Neuron (in vitro differentiated cells): ENCODE measurements around the gene GRIK5.

Source experiments
- H2AFZ ChIP-seq: one replicate; pipeline ENCODE4 v1.6.1; 2013; ENCODE audit warnings: low read depth, mild to moderate bottlenecking, inconsistent platforms, low read length, moderate library complexity
- H3K27me3 ChIP-seq: one replicate; pipeline ENCODE4 v1.6.1; 2013; ENCODE audit warnings: low read length; ENCODE audit not compliant: insufficient read depth
- H3K36me3 ChIP-seq: one replicate; pipeline ENCODE4 v1.6.1; 2013; ENCODE audit warnings: low read length; ENCODE audit not compliant: insufficient read depth
- H3K4me1 ChIP-seq: one replicate; pipeline ENCODE4 v1.6.1; 2013; ENCODE audit warnings: low read length; ENCODE audit not compliant: insufficient read depth
- H3K4me3 ChIP-seq: 2 replicates; pipeline ENCODE4 v1.5.1; 2013; ENCODE audit warnings: mild to moderate bottlenecking, low read length, moderate library complexity
- H3K9me3 ChIP-seq: one replicate; pipeline ENCODE4 v1.6.1; 2013; ENCODE audit warnings: low read length

The GRIK5 gene

GRCh38 chr19:42078538-42079275 is 8.7 kb upstream of the GRIK5 start:
- no peaks in the 10 kb centered on the region for H3K27me3 ChIP-seq
- H3K4me1 ChIP-seq = peaks cover 23% of the 10 kb centered on the region
- no peaks in the 10 kb centered on the region for H3K9me3 ChIP-seq
- H3K4me3 ChIP-seq = no peak overlapping the region
- no peak overlapping the region for H2AFZ ChIP-seq
- peaks cover 38% of the 10 kb centered on the region for H3K36me3 ChIP-seq

GRCh38 chr19:42078058-42078457 is 8.1 kb upstream of the GRIK5 start:
- Histone ChIP-seq H3K36me3 (peaks cover 38% of the 10 kb centered on the region), H3K9me3 (no peaks in the 10 kb centered on the region), H3K4me3 (peak overlapping the region; percentile 90), H3K27me3 (no peaks in the 10 kb centered on the region), H2AFZ (no peak overlapping the region), H3K4me1 (peaks cover 23% of the 10 kb centered on the region)

- Histone ChIP-seq H3K27me3 (no peaks in the 10 kb centered on the region), H3K4me1 (peaks cover 23% of the 10 kb centered on the region), H2AFZ (no peak overlapping the region), H3K9me3 (no peaks in the 10 kb centered on the region), H3K36me3 (peaks cover 37% of the 10 kb centered on the region), H3K4me3 (peak overlapping the region; percentile 90)
Measured at GRCh38 chr19:42076380-42076944, 6.5 kb upstream of the GRIK5 start.

GRCh38 chr19:42075616-42076379 is 5.8 kb upstream of the GRIK5 start, which contains the start of gene ZNF574:
ZNF574 (plus strand) TSS chr19:42076166; CDS start chr19:42078607, 2,441 bp downstream.
- H3K9me3 ChIP-seq = no peaks in the 10 kb centered on the region
- H3K4me3 ChIP-seq = peak within 1 kb of the TSS; percentile 90
- no peaks in the 10 kb centered on the region for H3K27me3 ChIP-seq
- H3K36me3 ChIP-seq = peaks cover 30% of the 10 kb centered on the region
- peaks cover 23% of the 10 kb centered on the region for H3K4me1 ChIP-seq
- H2AFZ ChIP-seq = peak within 1 kb of the TSS; percentile 11

- Histone ChIP-seq H2AFZ (peak overlapping the region; percentile 11), H3K36me3 (peaks cover 25% of the 10 kb centered on the region), H3K27me3 (no peaks in the 10 kb centered on the region), H3K4me3 (peak overlapping the region; percentile 63), H3K4me1 (peaks cover 27% of the 10 kb centered on the region), H3K9me3 (no peaks in the 10 kb centered on the region)
Measured at GRCh38 chr19:42075364-42075615, 5.3 kb upstream of the GRIK5 start.

GRCh38 chr19:42074513-42075363 is 4.7 kb upstream of the GRIK5 start:
- Histone ChIP-seq H3K4me3 (peak overlapping the region; percentile 63), H3K4me1 (peaks cover 33% of the 10 kb centered on the region), H3K36me3 (peaks cover 20% of the 10 kb centered on the region), H3K9me3 (no peaks in the 10 kb centered on the region), H2AFZ (peak overlapping the region; percentile 11), H3K27me3 (no peaks in the 10 kb centered on the region)

GRCh38 chr19:42071247-42071646 is 1.2 kb upstream of the GRIK5 start:
- H3K4me1 ChIP-seq = peaks cover 35% of the 10 kb centered on the region
- H3K36me3 ChIP-seq = no peaks in the 10 kb centered on the region
- no peak overlapping the region for H3K4me3 ChIP-seq
- H3K27me3 ChIP-seq = peaks cover 3% of the 10 kb centered on the region
- H2AFZ ChIP-seq = no peak overlapping the region
- H3K9me3 ChIP-seq = no peaks in the 10 kb centered on the region

GRCh38 chr19:42068756-42069571 is 1.0 kb downstream of the GRIK5 start:
- peaks cover 33% of the 10 kb centered on the region for H3K4me1 ChIP-seq
- H3K27me3 ChIP-seq = peaks cover 3% of the 10 kb centered on the region
- H3K4me3 ChIP-seq = no peak overlapping the region
- no peaks in the 10 kb centered on the region for H3K36me3 ChIP-seq
- H3K9me3 ChIP-seq = no peaks in the 10 kb centered on the region
- no peak overlapping the region for H2AFZ ChIP-seq

- Histone ChIP-seq H3K4me3 (no peak overlapping the region), H3K27me3 (peaks cover 3% of the 10 kb centered on the region), H3K9me3 (no peaks in the 10 kb centered on the region), H2AFZ (no peak overlapping the region), H3K4me1 (peaks cover 33% of the 10 kb centered on the region), H3K36me3 (no peaks in the 10 kb centered on the region)
Measured at GRCh38 chr19:42068361-42068755, 1.6 kb downstream of the GRIK5 start.

- H3K27me3 ChIP-seq = peaks cover 3% of the 10 kb centered on the region
- H3K4me3 ChIP-seq = no peak overlapping the region
- peaks cover 33% of the 10 kb centered on the region for H3K4me1 ChIP-seq
- no peaks in the 10 kb centered on the region for H3K9me3 ChIP-seq
- H2AFZ ChIP-seq = no peak overlapping the region
- no peaks in the 10 kb centered on the region for H3K36me3 ChIP-seq
Measured at GRCh38 chr19:42067315-42067888, 2.6 kb downstream of the GRIK5 start.

GRCh38 chr19:42066075-42066754 is 3.8 kb downstream of the GRIK5 start:
- Histone ChIP-seq H3K9me3 (no peaks in the 10 kb centered on the region), H3K27me3 (peaks cover 3% of the 10 kb centered on the region), H3K4me3 (no peak overlapping the region), H3K36me3 (no peaks in the 10 kb centered on the region), H3K4me1 (peaks cover 33% of the 10 kb centered on the region), H2AFZ (no peak overlapping the region)
